HepG2 (cell line): Measurements from ENCODE around the gene CEBPA. TPM values are rescaled to one million over a fixed set of nuclear protein-coding genes. Genes with fewer than 3 reads are reported as not detected.
A peak's percentile ranks its signal among the peaks of the same experiment; 100 is the strongest.

Experiments
- ATAC-seq: fragments of 200-7000 bp; cut with Tn5 transposase; 3 replicates; pipeline ENCODE4 v1.9.1; 2020; ENCODE audit warnings: mild to moderate bottlenecking, moderate library complexity
- BruUV-seq: library from RNA; stranded (reverse); fragments of 400-500 nt; replicated peaks from 2 replicates; lab custom pipeline; 2021; lab: Mats Ljungman, UMichigan
- CTCF ChIA-PET: fragments of 300-600 bp; formaldehyde crosslinking; extraction: SDS; loops from one replicate; lab custom pipeline; 2021; ENCODE audit warnings: low total read pairs, inconsistent platforms, low intra/inter-chr PET ratio; lab: Yijun Ruan, JAX
- POLR2A ChIA-PET: fragments of 350-600 bp; sonication (Branson Sonifier 250); formaldehyde crosslinking; loops from one replicate; lab custom pipeline; 2020; ENCODE audit warnings: antibody characterized with exemption, inconsistent platforms; lab: Yijun Ruan, JAX
- DNase-seq: peaks from one replicate; pipeline ENCODE4 v3.0.0-alpha.2; 2015; ENCODE audit warnings: low spot score
- FAIRE-seq: peaks from 3 replicates; lab custom pipeline; 2011; peaks lifted over from hg19 to GRCh38; lab: Jason Lieb, UNC
- H2AFZ ChIP-seq: one replicate; pipeline ENCODE4 v1.6.1; 2011; ENCODE audit warnings: low read length, inconsistent platforms
- H3K27ac ChIP-seq: fragments of 300-600 bp; 3 replicates; pipeline ENCODE4 v1.8.0; 2011; ENCODE audit warnings: mixed run types, mild to moderate bottlenecking, mixed read lengths, low read length, inconsistent platforms; ENCODE audit not compliant: insufficient read depth; ENCODE audit errors: extremely low read length
- H3K27me3 ChIP-seq, 2 experiments: fragments of 200-600 bp in 1 of 2; 2 replicates in 1 of 2; 3 replicates in 1 of 2; pipeline versions ENCODE4 v1.6.0 to v1.8.0; 2011; ENCODE audit warnings: low read length in 2 of 2, mild to moderate bottlenecking in 2 of 2, moderate library complexity in 2 of 2, inconsistent platforms in 1 of 2; ENCODE audit not compliant: insufficient read depth in 2 of 2, control insufficient read depth in 1 of 2
- H3K36me3 ChIP-seq, 2 experiments: fragments of 200-600 bp in 1 of 2; replicated peaks in 1 of 2; 2 replicates in 1 of 2; 3 replicates in 1 of 2; pipeline versions ENCODE4 v1.5.1 to v1.8.0; 2011; ENCODE audit warnings: low read length in 2 of 2, inconsistent platforms in 1 of 2; ENCODE audit not compliant: insufficient read depth in 2 of 2, control insufficient read depth in 1 of 2
- H3K4me1 ChIP-seq: 2 replicates; pipeline ENCODE4 v1.5.1; 2012; ENCODE audit warnings: low read length, inconsistent platforms; ENCODE audit not compliant: insufficient read depth
- H3K4me2 ChIP-seq: 2 replicates; pipeline ENCODE4 v1.6.0; 2011; ENCODE audit warnings: low read depth, low read length, inconsistent platforms
- H3K4me3 ChIP-seq, 3 experiments: fragments of 200-600 bp in 1 of 3; sonication (generic), shearing (Covaris generic) in 1 of 3; replicated peaks in 1 of 3; 2 replicates each; pipeline ENCODE4 v1.5.1; 2011 to 2016; ENCODE audit warnings: low read length in 3 of 3, inconsistent platforms in 2 of 3, low read depth in 2 of 3, mild to moderate bottlenecking in 2 of 3, control low read depth in 1 of 3, mixed read lengths in 1 of 3; ENCODE audit not compliant: insufficient read depth in 1 of 3
- H3K79me2 ChIP-seq: one replicate; pipeline ENCODE4 v1.6.1; 2011; ENCODE audit warnings: low read length, inconsistent platforms; ENCODE audit not compliant: insufficient read depth
- H3K9ac ChIP-seq: 2 replicates; pipeline ENCODE4 v1.6.0; 2011; ENCODE audit warnings: mild to moderate bottlenecking, low read depth, low read length, inconsistent platforms; ENCODE audit not compliant: insufficient read depth
- H3K9me3 ChIP-seq: 2 replicates; pipeline ENCODE4 v1.5.1; 2012; ENCODE audit warnings: mild to moderate bottlenecking, low read length
- H4K20me1 ChIP-seq: 2 replicates; pipeline ENCODE4 v1.6.0; 2011; ENCODE audit warnings: inconsistent platforms, mild to moderate bottlenecking, low read length, moderate library complexity; ENCODE audit not compliant: insufficient read depth
- ELF4 ChIP-seq: sonication (generic); formaldehyde crosslinking; IDR thresholded peaks from 2 replicates; pipeline ENCODE4 v1.5.0; 2020; ENCODE audit warnings: missing genetic modification reagents, mild to moderate bottlenecking, moderate library complexity, borderline replicate concordance
- IRF2 ChIP-seq: IDR thresholded peaks from 2 replicates; pipeline ENCODE4 v1.6.1; 2018; ENCODE audit warnings: missing genetic modification reagents, missing compliant biosample characterization
- RFX3 ChIP-seq: IDR thresholded peaks from 2 replicates; pipeline ENCODE4 v1.6.1; 2016; ENCODE audit warnings: missing biosample characterization, missing genetic modification reagents
- SMARCC2 ChIP-seq: fragments of 450-650 bp; IDR thresholded peaks from 2 replicates; pipeline ENCODE4 v1.6.1; 2017; ENCODE audit warnings: antibody characterized with exemption, mild to moderate bottlenecking
- STAT5B ChIP-seq: sonication (generic); formaldehyde crosslinking; IDR thresholded peaks from 2 replicates; pipeline ENCODE4 v1.4.0; 2020; ENCODE audit warnings: missing genetic modification reagents
- YY1 ChIP-seq: IDR thresholded peaks from 2 replicates; pipeline ENCODE4 v1.6.1; 2011; ENCODE audit warnings: low read length, low read depth, moderate library complexity, mild to moderate bottlenecking; ENCODE audit not compliant: insufficient read depth, insufficient replicate concordance
- ZNF781 ChIP-seq: sonication (generic); formaldehyde crosslinking; IDR thresholded peaks from 2 replicates; pipeline ENCODE4 v1.5.1; 2020; ENCODE audit warnings: borderline replicate concordance, mild to moderate bottlenecking, missing genetic modification reagents; ENCODE audit errors: not compliant biosample characterization
- ZNF790 ChIP-seq: sonication (generic); formaldehyde crosslinking; IDR thresholded peaks from 2 replicates; pipeline ENCODE4 v1.8.0; 2022; ENCODE audit warnings: missing genetic modification reagents, mild to moderate bottlenecking, borderline replicate concordance
- ZSCAN29 ChIP-seq: sonication (generic); formaldehyde crosslinking; conservative IDR thresholded peaks from 2 replicates; pipeline ENCODE4 v1.4.0; 2020; ENCODE audit warnings: mild to moderate bottlenecking, missing genetic modification reagents
- WGBS: methylation state at CpG from one replicate; pipeline ENCODE4 v1.1.6; 2017; ENCODE audit warnings: low lambda C conversion rate; 5-methylcytosine and 5-hydroxymethylcytosine counted together
- in situ Hi-C: cut with HindIII; loops from 2 replicates; pipeline ENCODE4 v1.10.0; 2017; ENCODE audit warnings: low pct_unique_long_range_greater_than_20kb; ENCODE audit not compliant: extremely low pct_ligation_motif_present
- intact Hi-C: fragments of 100-400 bp; cut with micrococcal nuclease; formaldehyde crosslinking; loops from one replicate; pipeline ENCODE4 v1.10.0; 2022; ENCODE audit not compliant: unreplicated experiment
- polyA plus RNA-seq, 8 experiments: library from polyadenylated mRNA; depleted of rRNA in 3 of 8; stranded (reverse) in 7 of 8; unstranded in 1 of 8; fragments of >200 nt; fragmentation: Illumina TruSeq in 4 of 8; extraction: Trizol in 4 of 8; gene quantifications; 2 replicates each; pipeline versions ENCODE4 v1.2.1 to v1.2.3, GENCODE V29; 2011 to 2016; ENCODE audit warnings: low read depth in 4 of 8, missing spikeins in 1 of 8, mixed read lengths in 1 of 8; ENCODE audit not compliant: insufficient read depth in 1 of 8
- total RNA-seq, 5 experiments: library from RNA; depleted of rRNA; stranded (reverse); fragments of >200 nt; fragmentation: Illumina TruSeq; extraction: Trizol; gene quantifications; 2 replicates each; pipeline ENCODE4 v1.2.3, GENCODE V29; 2016; ENCODE audit warnings: low read depth in 1 of 5
- TF ChIP-seq, protein P1 (sequence below), 2 experiments: sonication (generic) in 1 of 2; formaldehyde crosslinking in 1 of 2; IDR thresholded peaks; 2 replicates each; pipeline versions ENCODE4 v1.5.1 to v1.6.1; 2011 to 2020; ENCODE audit warnings: borderline replicate concordance in 1 of 2, low read depth in 1 of 2, low read length in 1 of 2, mild to moderate bottlenecking in 1 of 2, missing genetic modification reagents in 1 of 2, moderate library complexity in 1 of 2
- TF ChIP-seq, protein P2 (sequence below): sonication (generic); formaldehyde crosslinking; IDR thresholded peaks from 2 replicates; pipeline ENCODE4 v1.8.1; 2023; ENCODE audit warnings: missing genetic modification reagents, mild to moderate bottlenecking, borderline replicate concordance
- TF ChIP-seq, protein P3 (sequence below): fragments of 450-650 bp; IDR thresholded peaks from 2 replicates; pipeline ENCODE4 v1.6.1; 2017
- TF ChIP-seq, protein P4 (sequence below): sonication (generic); formaldehyde crosslinking; IDR thresholded peaks from 2 replicates; pipeline ENCODE4 v1.4.0; 2020; ENCODE audit warnings: low read depth, mild to moderate bottlenecking, missing genetic modification reagents
- TF ChIP-seq, protein P5 (sequence below): sonication (generic); formaldehyde crosslinking; IDR thresholded peaks from 2 replicates; pipeline ENCODE4 v1.5.1; 2020; ENCODE audit warnings: mild to moderate bottlenecking, moderate library complexity, missing genetic modification reagents

The CEBPA gene
- total and polyA plus RNA-seq, 2 of the 13 experiments (the other 11 are each of a cell fraction or from before 2014, with no cell fraction given) = 24.8 to 103 TPM

DNA sequence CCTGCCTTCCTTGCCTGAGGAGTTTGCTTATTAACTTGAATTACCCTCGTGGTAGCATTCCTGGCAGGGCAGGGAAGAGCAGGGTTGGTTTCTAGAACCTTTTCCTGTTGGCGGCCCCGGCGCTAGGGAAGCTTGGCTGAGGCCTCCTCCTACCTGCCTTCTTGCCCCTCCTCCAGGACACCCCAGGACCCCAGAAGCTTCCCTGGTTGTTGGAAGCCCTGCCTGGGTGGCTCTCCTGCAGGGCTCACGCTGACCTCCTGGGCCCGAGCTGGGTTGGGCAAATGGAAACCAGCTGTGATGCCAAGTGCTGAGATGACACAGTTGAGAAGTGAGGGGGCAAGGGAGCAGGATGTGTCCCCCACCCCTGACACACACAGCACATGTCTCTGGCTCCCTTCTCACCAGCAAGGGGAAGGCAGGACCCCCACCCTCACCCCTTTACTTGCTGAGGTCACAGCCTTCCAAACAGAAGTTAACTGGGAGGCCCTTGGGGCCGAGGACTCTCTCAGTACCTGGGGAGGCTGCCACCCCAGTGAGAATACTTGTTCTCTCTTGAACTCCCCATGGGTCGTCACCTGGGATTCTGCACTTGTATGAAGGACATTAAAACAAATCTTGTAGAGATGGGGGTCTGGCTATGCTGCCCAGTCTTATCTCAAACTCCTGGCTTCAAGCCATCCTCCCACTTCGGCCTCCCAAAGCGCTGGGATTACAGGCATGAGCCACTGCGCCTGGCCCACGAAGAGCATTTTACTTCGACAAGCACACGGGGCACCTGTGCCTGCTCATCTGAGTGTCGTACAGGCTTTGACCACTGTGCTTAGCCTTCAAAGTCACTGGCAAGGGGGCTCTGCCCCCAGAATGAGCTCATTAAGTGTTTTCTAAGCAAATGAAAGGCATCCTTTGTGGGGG lies 10.5 kb downstream of the CEBPA start:
- ChIA-PET POLR2A (interaction anchor here (1.0 to 15.1 kb wide), 8 partner anchors 9 to 112 kb away, joined by 3 to 380 read pairs (median 11); partner anchors contain the start of gene CEBPA), CTCF (no interaction called here)
- Histone ChIP-seq H3K4me2 (peak overlapping the region; percentile 99), H2AFZ (no peak overlapping the region), H3K27ac (peak overlapping the region; percentile 91), H3K9ac (peak overlapping the region; percentile 79), H3K79me2 (no peaks in the 10 kb centered on the region), H3K27me3 (no peaks in the 10 kb centered on the region), H3K36me3 (no peaks in the 10 kb centered on the region), H3K9me3 (peaks cover 6% of the 10 kb centered on the region; the same call in 1 of the 2 replicates), H4K20me1 (no peaks in the 10 kb centered on the region), H3K4me3 (peak overlapping the region in 2 of 3 experiments; percentile 41 to 69; a peak in 3 of 6 replicates), H3K4me1 (peaks cover 93% of the 10 kb centered on the region)
- intact Hi-C loops (loop anchor here (2.0 kb wide), 1 partner anchor 13 kb away; no protein-coding TSS in a partner anchor), in situ Hi-C loops (no loop called here)
- no TSS peak for BruUV-seq
- DNase-seq (no peak), ATAC-seq (peak; percentile 1; the same call in 1 of the 3 replicates), FAIRE-seq (no peak)
- WGBS = 31% methylated on average over 7 of the region's 15 CpGs
- TF ChIP-seq, protein P1, sequence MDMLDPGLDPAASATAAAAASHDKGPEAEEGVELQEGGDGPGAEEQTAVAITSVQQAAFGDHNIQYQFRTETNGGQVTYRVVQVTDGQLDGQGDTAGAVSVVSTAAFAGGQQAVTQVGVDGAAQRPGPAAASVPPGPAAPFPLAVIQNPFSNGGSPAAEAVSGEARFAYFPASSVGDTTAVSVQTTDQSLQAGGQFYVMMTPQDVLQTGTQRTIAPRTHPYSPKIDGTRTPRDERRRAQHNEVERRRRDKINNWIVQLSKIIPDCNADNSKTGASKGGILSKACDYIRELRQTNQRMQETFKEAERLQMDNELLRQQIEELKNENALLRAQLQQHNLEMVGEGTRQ (IDR thresholded peaks at IDR 0.05; ENCODE audit: low read depth, low read length) = no peak
- TF ChIP-seq, protein P1 (CRISPR knock-in tag; IDR thresholded peaks at IDR 0.05; ENCODE audit: borderline replicate concordance) = no peak
- TF ChIP-seq RFX3 (CRISPR knock-in tag) = no peak
- no peak for TF ChIP-seq IRF2 (CRISPR knock-in tag)
- TF ChIP-seq, protein P2, sequence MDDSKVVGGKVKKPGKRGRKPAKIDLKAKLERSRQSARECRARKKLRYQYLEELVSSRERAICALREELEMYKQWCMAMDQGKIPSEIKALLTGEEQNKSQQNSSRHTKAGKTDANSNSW (CRISPR knock-in tag) = no peak
- TF ChIP-seq, protein P3, sequence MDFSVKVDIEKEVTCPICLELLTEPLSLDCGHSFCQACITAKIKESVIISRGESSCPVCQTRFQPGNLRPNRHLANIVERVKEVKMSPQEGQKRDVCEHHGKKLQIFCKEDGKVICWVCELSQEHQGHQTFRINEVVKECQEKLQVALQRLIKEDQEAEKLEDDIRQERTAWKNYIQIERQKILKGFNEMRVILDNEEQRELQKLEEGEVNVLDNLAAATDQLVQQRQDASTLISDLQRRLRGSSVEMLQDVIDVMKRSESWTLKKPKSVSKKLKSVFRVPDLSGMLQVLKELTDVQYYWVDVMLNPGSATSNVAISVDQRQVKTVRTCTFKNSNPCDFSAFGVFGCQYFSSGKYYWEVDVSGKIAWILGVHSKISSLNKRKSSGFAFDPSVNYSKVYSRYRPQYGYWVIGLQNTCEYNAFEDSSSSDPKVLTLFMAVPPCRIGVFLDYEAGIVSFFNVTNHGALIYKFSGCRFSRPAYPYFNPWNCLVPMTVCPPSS = no peak
- TF ChIP-seq ZNF790 (CRISPR knock-in tag) = no peak
- no peak for TF ChIP-seq ELF4 (CRISPR knock-in tag)
- TF ChIP-seq, protein P4, sequence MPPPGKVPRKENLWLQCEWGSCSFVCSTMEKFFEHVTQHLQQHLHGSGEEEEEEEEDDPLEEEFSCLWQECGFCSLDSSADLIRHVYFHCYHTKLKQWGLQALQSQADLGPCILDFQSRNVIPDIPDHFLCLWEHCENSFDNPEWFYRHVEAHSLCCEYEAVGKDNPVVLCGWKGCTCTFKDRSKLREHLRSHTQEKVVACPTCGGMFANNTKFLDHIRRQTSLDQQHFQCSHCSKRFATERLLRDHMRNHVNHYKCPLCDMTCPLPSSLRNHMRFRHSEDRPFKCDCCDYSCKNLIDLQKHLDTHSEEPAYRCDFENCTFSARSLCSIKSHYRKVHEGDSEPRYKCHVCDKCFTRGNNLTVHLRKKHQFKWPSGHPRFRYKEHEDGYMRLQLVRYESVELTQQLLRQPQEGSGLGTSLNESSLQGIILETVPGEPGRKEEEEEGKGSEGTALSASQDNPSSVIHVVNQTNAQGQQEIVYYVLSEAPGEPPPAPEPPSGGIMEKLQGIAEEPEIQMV (CRISPR knock-in tag) = no peak
- peak; percentile 69 for TF ChIP-seq ZNF781 (CRISPR knock-in tag)
- TF ChIP-seq STAT5B (CRISPR knock-in tag) = no peak
- no peak for TF ChIP-seq YY1
- TF ChIP-seq SMARCC2 = no peak
- TF ChIP-seq, protein P5, sequence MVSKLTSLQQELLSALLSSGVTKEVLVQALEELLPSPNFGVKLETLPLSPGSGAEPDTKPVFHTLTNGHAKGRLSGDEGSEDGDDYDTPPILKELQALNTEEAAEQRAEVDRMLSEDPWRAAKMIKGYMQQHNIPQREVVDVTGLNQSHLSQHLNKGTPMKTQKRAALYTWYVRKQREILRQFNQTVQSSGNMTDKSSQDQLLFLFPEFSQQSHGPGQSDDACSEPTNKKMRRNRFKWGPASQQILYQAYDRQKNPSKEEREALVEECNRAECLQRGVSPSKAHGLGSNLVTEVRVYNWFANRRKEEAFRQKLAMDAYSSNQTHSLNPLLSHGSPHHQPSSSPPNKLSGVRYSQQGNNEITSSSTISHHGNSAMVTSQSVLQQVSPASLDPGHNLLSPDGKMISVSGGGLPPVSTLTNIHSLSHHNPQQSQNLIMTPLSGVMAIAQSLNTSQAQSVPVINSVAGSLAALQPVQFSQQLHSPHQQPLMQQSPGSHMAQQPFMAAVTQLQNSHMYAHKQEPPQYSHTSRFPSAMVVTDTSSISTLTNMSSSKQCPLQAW (CRISPR knock-in tag) = peak; percentile 54
- TF ChIP-seq ZSCAN29 (CRISPR knock-in tag) = 0 out of 2 replicates have a peak, but pooled peaks have one; percentile 34
